HCT116 (cell line): ENCODE data around the gene SPDYE4. TPM values are rescaled to one million over a fixed set of nuclear protein-coding genes. Genes with fewer than 3 reads are reported as not detected.

Experiments used
- ATAC-seq: fragments of 200-7000 bp; cut with Tn5 transposase; 2 replicates; pipeline ENCODE4 v1.9.1; 2020; ENCODE audit warnings: mild to moderate bottlenecking, moderate library complexity
- BruUV-seq: library from RNA; stranded (reverse); fragments of 400-500 nt; replicated peaks from 2 replicates; lab custom pipeline; 2021; lab: Mats Ljungman, UMichigan
- CTCF ChIA-PET: fragments of 300-600 bp; sonication (Branson Sonifier 250); formaldehyde crosslinking; loops from one replicate; lab custom pipeline; 2021; ENCODE audit warnings: antibody characterized with exemption; lab: Charles Lee
- POLR2A ChIA-PET: fragments of 300-600, 350-600 bp; sonication (Branson Sonifier 250); formaldehyde crosslinking; loops from one replicate; lab custom pipeline; 2021; ENCODE audit warnings: antibody characterized with exemption; lab: Charles Lee
- RAD21 ChIA-PET, 2 experiments: fragments of 300-600 bp; sonication (Branson Sonifier 250); formaldehyde crosslinking; loops; one replicate each; lab custom pipeline; 2023; ENCODE audit warnings: low total read pairs in 2 of 2; ENCODE audit not compliant: uncharacterized antibody in 2 of 2, unreplicated experiment in 2 of 2, low non-redundant PET in 1 of 2; lab: Charles Lee
- DNase-seq: peaks from one replicate; pipeline ENCODE4 v3.0.0-alpha.2; 2010; ENCODE audit warnings: low read depth, low spot score
- H2AFZ ChIP-seq: fragments of 200-600 bp; shearing (Covaris generic), sonication (generic); 2 replicates; pipeline ENCODE4 v1.6.1; 2017; ENCODE audit warnings: low read depth, mixed run types, mixed read lengths, antibody characterized with exemption, low read length; ENCODE audit not compliant: poor library complexity, severe bottlenecking
- H3K27ac ChIP-seq: 2 replicates; pipeline ENCODE4 v1.5.1; 2012; ENCODE audit warnings: low read depth, low read length
- H3K27me3 ChIP-seq: fragments of 200-600 bp; sonication (generic); 2 replicates; pipeline ENCODE4 v1.6.1; 2016; ENCODE audit warnings: mixed run types, low read length, mixed read lengths; ENCODE audit not compliant: insufficient read depth
- H3K36me3 ChIP-seq, 2 experiments: fragments of 200-500 bp in 1 of 2; fragments of 200-600 bp in 1 of 2; sonication (Bioruptor generic) in 1 of 2; sonication (generic) in 1 of 2; 2 replicates each; pipeline versions ENCODE4 v1.5.1 to v1.6.1; 2014 to 2016; ENCODE audit warnings: low read length in 2 of 2, inconsistent platforms in 1 of 2, mixed read lengths in 1 of 2, mixed run types in 1 of 2; ENCODE audit not compliant: insufficient read depth in 2 of 2, control insufficient read depth in 1 of 2
- H3K4me1 ChIP-seq, 2 experiments: fragments of 200-600 bp in 1 of 2; sonication (generic) in 1 of 2; 2 replicates each; pipeline versions ENCODE4 v1.5.1 to v1.6.1; 2012 to 2017; ENCODE audit warnings: low read length in 2 of 2, inconsistent platforms in 1 of 2, mild to moderate bottlenecking in 1 of 2, mixed read lengths in 1 of 2, mixed run types in 1 of 2, moderate library complexity in 1 of 2; ENCODE audit not compliant: insufficient read depth in 2 of 2, control insufficient read depth in 1 of 2
- H3K4me2 ChIP-seq: fragments of 200-600 bp; sonication (generic); 2 replicates; pipeline ENCODE4 v1.6.1; 2017; ENCODE audit warnings: mixed run types, low read length, mixed read lengths
- H3K4me3 ChIP-seq, 2 experiments: fragments of 200-600 bp in 1 of 2; sonication (generic) in 1 of 2; replicated peaks in 1 of 2; 2 replicates each; pipeline ENCODE4 v1.5.1; 2011 to 2016; ENCODE audit warnings: low read length in 2 of 2, control low read depth in 1 of 2, low read depth in 1 of 2, mild to moderate bottlenecking in 1 of 2, mixed read lengths in 1 of 2, mixed run types in 1 of 2
- H3K79me2 ChIP-seq: fragments of 200-600 bp; sonication (generic); 2 replicates; pipeline ENCODE4 v1.6.1; 2017; ENCODE audit warnings: mild to moderate bottlenecking, mixed run types, low read length, moderate library complexity, mixed read lengths; ENCODE audit not compliant: insufficient read depth
- H3K9ac ChIP-seq: fragments of 200-600 bp; sonication (generic); 2 replicates; pipeline ENCODE4 v1.6.1; 2016; ENCODE audit warnings: low read length, mixed read lengths
- H3K9me2 ChIP-seq: fragments of 200-600 bp; sonication (generic), shearing (Covaris generic); 2 replicates; pipeline ENCODE4 v1.6.1; 2017; ENCODE audit warnings: mixed run types, mild to moderate bottlenecking, moderate library complexity; ENCODE audit not compliant: insufficient read depth
- H3K9me3 ChIP-seq, 2 experiments: fragments of 200-500 bp in 1 of 2; fragments of 200-600 bp in 1 of 2; sonication (Bioruptor generic) in 1 of 2; sonication (generic) in 1 of 2; 2 replicates each; pipeline ENCODE4 v1.6.1; 2014 to 2017; ENCODE audit warnings: low read length in 2 of 2, mixed read lengths in 2 of 2, inconsistent platforms in 1 of 2, low read depth in 1 of 2, mild to moderate bottlenecking in 1 of 2, mixed run types in 1 of 2, moderate library complexity in 1 of 2; ENCODE audit not compliant: control insufficient read depth in 1 of 2, insufficient read depth in 1 of 2
- H4K20me1 ChIP-seq: fragments of 200-600 bp; sonication (generic), shearing (Covaris generic); 2 replicates; pipeline ENCODE4 v1.6.1; 2017; ENCODE audit warnings: mixed run types, mild to moderate bottlenecking, moderate library complexity; ENCODE audit not compliant: insufficient read depth
- ATF3 ChIP-seq: IDR thresholded peaks from 2 replicates; pipeline ENCODE4 v1.6.1; 2012
- CEBPB ChIP-seq: IDR thresholded peaks from 2 replicates; pipeline ENCODE4 v1.6.1; 2012; ENCODE audit warnings: low read depth
- EGR1 ChIP-seq: IDR thresholded peaks from 2 replicates; pipeline ENCODE4 v1.6.1; 2012; ENCODE audit warnings: low read depth
- ELF1 ChIP-seq: IDR thresholded peaks from 2 replicates; pipeline ENCODE4 v1.6.1; 2012; ENCODE audit warnings: low read depth, borderline replicate concordance
- EZH2 ChIP-seq: fragments of 200-600 bp; sonication (generic); IDR thresholded peaks from 2 replicates; pipeline ENCODE4 v1.6.1; 2017; ENCODE audit warnings: antibody characterized with exemption, mixed run types
- EZH2phosphoT487 ChIP-seq: fragments of 200-600 bp; IDR thresholded peaks from 2 replicates; pipeline ENCODE4 v1.6.1; 2018; ENCODE audit warnings: antibody characterized with exemption, borderline replicate concordance
- FOSL1 ChIP-seq: IDR thresholded peaks from 2 replicates; pipeline ENCODE4 v1.6.1; 2012; ENCODE audit warnings: low read depth
- JUND ChIP-seq: IDR thresholded peaks from 2 replicates; pipeline ENCODE4 v1.6.1; 2012
- POLR2A ChIP-seq: IDR thresholded peaks from 2 replicates; pipeline ENCODE4 v1.7.0; 2011; ENCODE audit warnings: borderline replicate concordance; ENCODE audit not compliant: insufficient read depth, insufficient read length; ENCODE audit errors: extremely low read depth
- POLR2AphosphoS5 ChIP-seq: IDR thresholded peaks from 2 replicates; pipeline ENCODE4 v1.6.1; 2011; ENCODE audit warnings: mild to moderate bottlenecking, low read depth, low read length, moderate library complexity
- SIN3A ChIP-seq: IDR thresholded peaks from 2 replicates; pipeline ENCODE4 v1.6.1; 2012; ENCODE audit warnings: low read depth
- SP1 ChIP-seq: IDR thresholded peaks from 2 replicates; pipeline ENCODE4 v1.6.1; 2012; ENCODE audit warnings: low read depth
- SRF ChIP-seq: IDR thresholded peaks from 2 replicates; pipeline ENCODE4 v1.6.1; 2012; ENCODE audit warnings: low read depth
- TCF7L2 ChIP-seq: IDR thresholded peaks from 2 replicates; pipeline ENCODE4 v1.7.0; 2011; ENCODE audit warnings: borderline replicate concordance, inconsistent platforms; ENCODE audit not compliant: insufficient read depth, insufficient read length; ENCODE audit errors: extremely low read depth
- YY1 ChIP-seq: IDR thresholded peaks from 2 replicates; pipeline ENCODE4 v1.6.1; 2011; ENCODE audit warnings: low read length, low read depth, moderate library complexity, mild to moderate bottlenecking; ENCODE audit not compliant: insufficient replicate concordance; ENCODE audit errors: extremely low read depth
- ZFX ChIP-seq: fragments of 450-650 bp; IDR thresholded peaks from 2 replicates; pipeline ENCODE4 v1.6.1; 2017
- ZNF274 ChIP-seq: fragments of 200-500 bp; sonication (Bioruptor generic); IDR thresholded peaks from 2 replicates; pipeline ENCODE4 v1.6.1; 2014; ENCODE audit warnings: mild to moderate bottlenecking, low read depth, low read length, inconsistent platforms
- intact Hi-C: fragments of 100-400 bp; cut with micrococcal nuclease; formaldehyde crosslinking; loops from 2 replicates; pipeline ENCODE4 v1.10.0; 2022
- total RNA-seq: library from RNA; stranded (reverse); gene quantifications from one replicate; pipeline ENCODE4 v1.2.1, GENCODE V29; 2021; ENCODE audit not compliant: unreplicated experiment
- TF ChIP-seq, protein P1 (sequence below): IDR thresholded peaks from 2 replicates; pipeline ENCODE4 v1.6.1; 2012

SPDYE4 gene
- total RNA-seq, 1 experiment from 2014 or later: not detected

- Histone ChIP-seq H4K20me1 (no peaks in the 10 kb centered on the region), H3K79me2 (no peaks in the 10 kb centered on the region), H3K27me3 (no peaks in the 10 kb centered on the region), H3K36me3 (no peaks in the 10 kb centered on the region), H3K27ac (no peak overlapping the region), H3K9ac (no peak overlapping the region), H2AFZ (no peak overlapping the region), H3K4me3 (no peak overlapping the region), H3K9me3 (no peaks in the 10 kb centered on the region), H3K9me2 (no peaks in the 10 kb centered on the region), H3K4me2 (no peak overlapping the region), H3K4me1 (no peaks in the 10 kb centered on the region)
- BruUV-seq: no TSS peak
- no peak for ATAC-seq
- intact Hi-C loops: no loop called here
- CTCF ChIA-PET: no interaction called here
- DNase-seq: no peak
- POLR2A ChIA-PET: no interaction called here
- RAD21 ChIA-PET: no interaction called here
- TF ChIP-seq, protein P1, sequence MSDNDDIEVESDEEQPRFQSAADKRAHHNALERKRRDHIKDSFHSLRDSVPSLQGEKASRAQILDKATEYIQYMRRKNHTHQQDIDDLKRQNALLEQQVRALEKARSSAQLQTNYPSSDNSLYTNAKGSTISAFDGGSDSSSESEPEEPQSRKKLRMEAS: no peak
- no peak for TF ChIP-seq EZH2
- no peak for TF ChIP-seq POLR2A
- no peak for TF ChIP-seq SP1
- TF ChIP-seq ATF3: no peak
- TF ChIP-seq SIN3A: no peak
- no peak for TF ChIP-seq ELF1
- TF ChIP-seq FOSL1: no peak
- TF ChIP-seq YY1: no peak
- no peak for TF ChIP-seq EGR1
- TF ChIP-seq TCF7L2: no peak
- TF ChIP-seq SRF: no peak
These were observed 45.0 kb downstream of the SPDYE4 start for GRCh38 chr17:8713315-8713714.

DNA sequence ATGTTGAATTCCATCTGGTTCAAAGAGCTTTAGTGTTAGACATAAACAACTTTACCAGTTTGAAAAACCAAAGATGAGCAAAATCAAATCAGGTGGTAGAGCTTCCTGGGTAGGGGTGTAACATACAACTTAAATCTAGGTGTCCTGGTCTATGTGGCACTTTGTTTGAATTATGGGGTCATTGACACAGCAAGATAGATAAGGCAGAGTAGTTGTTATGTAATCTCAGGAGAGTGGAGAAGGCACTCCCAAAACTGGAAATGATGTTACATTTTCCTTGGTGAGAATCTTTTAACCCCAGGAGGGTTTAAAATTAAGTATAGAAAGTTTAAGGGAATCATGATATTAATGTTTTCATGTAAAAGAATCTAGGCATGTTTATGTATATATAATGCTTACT is 45.6 kb downstream of the SPDYE4 start:
- DNase-seq: no peak

More for the DNA sequence above, 45.6 kb downstream of the SPDYE4 start:
- Histone ChIP-seq H3K79me2 (no peaks in the 10 kb centered on the region), H3K4me1 (no peaks in the 10 kb centered on the region), H3K36me3 (no peaks in the 10 kb centered on the region), H3K9ac (no peak overlapping the region), H3K27ac (no peak overlapping the region), H4K20me1 (no peaks in the 10 kb centered on the region), H3K4me2 (no peak overlapping the region), H3K9me3 (no peaks in the 10 kb centered on the region), H3K4me3 (no peak overlapping the region), H3K27me3 (peaks cover under 1% of the 10 kb centered on the region; the same call in 1 of the 2 replicates), H2AFZ (no peak overlapping the region), H3K9me2 (no peaks in the 10 kb centered on the region)
- ATAC-seq: no peak
- CTCF ChIA-PET: no interaction called here
- no TSS peak for BruUV-seq
- TF ChIP-seq POLR2AphosphoS5 (no peak), EZH2phosphoT487 (no peak), SIN3A (no peak), ZNF274 (no peak), CEBPB (no peak), EGR1 (no peak), ZFX (no peak), JUND (no peak)
- POLR2A ChIA-PET: no interaction called here
- intact Hi-C loops: no loop called here
- RAD21 ChIA-PET: no interaction called here
